GM12865 (cell line): ENCODE data around the gene UCP3.

Experiments used
- DNase-seq: peaks from one replicate; pipeline ENCODE4 v3.0.0; 2010; ENCODE audit warnings: low read depth
- H3K4me3 ChIP-seq: 2 replicates; pipeline ENCODE4 v1.5.1; 2011; ENCODE audit warnings: mild to moderate bottlenecking, low read depth, low read length, control low read depth
- CTCF ChIP-seq: IDR thresholded peaks from 2 replicates; pipeline ENCODE4 v1.5.1; 2011; ENCODE audit warnings: low read length, control low read depth, low read depth, inconsistent platforms; ENCODE audit not compliant: insufficient read depth; ENCODE audit errors: missing control alignments

UCP3 gene

GRCh38 chr11:74008373-74009229, at the start of gene UCP3:
UCP3 (minus strand) TSS chr11:74009085; CDS start chr11:74007042, 2,043 bp downstream.
- DNase-seq, result no peak
- no peak for TF ChIP-seq CTCF
- H3K4me3 ChIP-seq, result no peak within 1 kb of the TSS

- DNase-seq, result no peak
- no peak for TF ChIP-seq CTCF
- H3K4me3 ChIP-seq, result no peak overlapping the region
These were observed 48.6 kb upstream of the UCP3 start for GRCh38 chr11:74057249-74058151.

- no peak for DNase-seq
- no peak for TF ChIP-seq CTCF
- H3K4me3 ChIP-seq, result no peak overlapping the region
These were observed 47.1 kb upstream of the UCP3 start for GRCh38 chr11:74055938-74056337.

- TF ChIP-seq CTCF, result no peak
- H3K4me3 ChIP-seq, result no peak overlapping the region
- DNase-seq, result no peak
These were observed 41.6 kb upstream of the UCP3 start for GRCh38 chr11:74050465-74050864.

- TF ChIP-seq CTCF, result no peak
- no peak for DNase-seq
- H3K4me3 ChIP-seq, result no peak overlapping the region
These were observed 40.1 kb upstream of the UCP3 start for GRCh38 chr11:74048993-74049392.

GRCh38 chr11:74044538-74044937, 35.7 kb upstream of the UCP3 start:
- TF ChIP-seq CTCF, result no peak
- no peak for DNase-seq
- H3K4me3 ChIP-seq, result no peak overlapping the region
